Erythroblast (primary cell): Measurements from ENCODE around the gene PRR5.

Experiments
- GATA1 ChIP-seq: IDR thresholded peaks from 2 replicates; pipeline ENCODE4 v1.6.1; 2011; ENCODE audit warnings: low read depth, mild to moderate bottlenecking, control low read depth, low read length, moderate library complexity
- POLR2A ChIP-seq: IDR thresholded peaks from 2 replicates; pipeline ENCODE4 v1.6.1; 2011; ENCODE audit warnings: mild to moderate bottlenecking, low read length

DNA sequence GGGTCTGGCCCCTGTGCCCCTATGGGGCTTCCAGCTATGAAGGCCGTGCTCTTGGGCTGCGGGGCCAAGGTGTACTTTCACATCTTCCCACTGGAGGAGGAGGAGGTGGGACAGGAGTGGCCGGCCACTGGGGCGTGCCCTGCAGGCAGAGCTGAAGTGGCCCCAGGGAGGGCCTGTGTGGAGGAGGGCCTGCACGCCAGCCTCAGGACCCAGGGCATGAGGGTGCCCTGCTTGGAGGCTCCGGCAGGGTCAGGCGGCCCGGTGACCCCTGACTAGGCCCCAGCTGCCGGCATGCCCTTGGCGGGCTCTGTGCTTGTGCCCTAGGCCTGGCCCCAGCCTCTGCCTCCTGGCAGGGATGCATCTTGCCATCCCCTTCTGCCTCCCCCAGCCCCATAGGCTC lies 5.2 kb downstream of the PRR5 start:
- TF ChIP-seq POLR2A (no peak), GATA1 (no peak)
